Thoracic aorta (tissue), 2 donors: Measurements from ENCODE around the gene TPK1. TPM values are rescaled to one million over a fixed set of nuclear protein-coding genes. Genes with fewer than 3 reads are reported as not detected.

Experiments used
- ATAC-seq: fragments of 150-250 bp; one replicate; pipeline ENCODE4 v1.8.0; 2017; ENCODE audit warnings: low read depth; ENCODE audit not compliant: insufficient number of reproducible peaks, low FRiP score
- DNase-seq: peaks from one replicate; pipeline ENCODE4 v3.0.0-alpha.2; 2020; ENCODE audit warnings: low spot score
- H3K27ac ChIP-seq, 2 donors: fragments of 200-600 bp; sonication (generic); 1 replicate in 1 of 2; 2 replicates in 1 of 2; pipeline ENCODE4 v1.5.1; 2016; ENCODE audit warnings: mild to moderate bottlenecking in 2 of 2, moderate library complexity in 2 of 2
- H3K27me3 ChIP-seq: fragments of 200-600 bp; sonication (generic); replicated peaks from 2 replicates; pipeline ENCODE4 v1.6.0; 2016; ENCODE audit warnings: mild to moderate bottlenecking; ENCODE audit not compliant: insufficient read depth
- H3K36me3 ChIP-seq: fragments of 200-600 bp; sonication (generic); one replicate; pipeline ENCODE4 v1.5.1; 2016
- H3K4me1 ChIP-seq, 2 donors: fragments of 200-600 bp; sonication (generic); 1 replicate in 1 of 2; 2 replicates in 1 of 2; pipeline versions ENCODE4 v1.5.1 to v1.6.0; 2016; ENCODE audit warnings: low read depth in 2 of 2, mild to moderate bottlenecking in 1 of 2; ENCODE audit not compliant: control insufficient read depth in 1 of 2
- H3K4me3 ChIP-seq: fragments of 200-600 bp; sonication (generic); 2 replicates; pipeline ENCODE4 v1.5.1; 2016; ENCODE audit warnings: mild to moderate bottlenecking
- H3K9me3 ChIP-seq: fragments of 200-600 bp; sonication (generic); 2 replicates; pipeline ENCODE4 v1.5.1; 2016
- CTCF ChIP-seq: fragments of 200-600 bp; sonication (generic); IDR thresholded peaks from one replicate; pipeline ENCODE4 v1.5.1; 2019; ENCODE audit warnings: antibody characterized with exemption
- total RNA-seq, 2 donors: library from RNA; depleted of rRNA; stranded (reverse); fragments of >200 nt; gene quantifications; one replicate each; pipeline versions ENCODE4 v1.1.0 to v1.2.3, GENCODE V29; 2016

The TPK1 gene
- total RNA-seq, 2 donors from 2014 or later, result 13.3 to 21.2 TPM

- TF ChIP-seq CTCF, result no peak
- no peak overlapping the region for H3K4me3 ChIP-seq
- no peak for ATAC-seq
- no peaks in the 10 kb centered on the region for H3K36me3 ChIP-seq
- H3K9me3 ChIP-seq, result no peaks in the 10 kb centered on the region
- H3K27ac ChIP-seq, result no peak overlapping the region
- peaks cover 4 to 5% of the 10 kb centered on the region in 2 donors for H3K4me1 ChIP-seq
- DNase-seq, result no peak
- H3K27me3 ChIP-seq, result no peaks in the 10 kb centered on the region
Measured at GRCh38 chr7:144674550-144674949, 161.3 kb downstream of the TPK1 start.

- no peak overlapping the region for H3K4me3 ChIP-seq
- H3K36me3 ChIP-seq, result no peaks in the 10 kb centered on the region
- no peak overlapping the region for H3K27ac ChIP-seq
- no peak for TF ChIP-seq CTCF
- DNase-seq (no peak), ATAC-seq (no peak)
- H3K27me3 ChIP-seq, result no peaks in the 10 kb centered on the region
- peaks cover 4 to 5% of the 10 kb centered on the region in 2 donors for H3K4me1 ChIP-seq
- no peaks in the 10 kb centered on the region for H3K9me3 ChIP-seq
Measured at GRCh38 chr7:144672869-144673268, 163.0 kb downstream of the TPK1 start.

- H3K4me3 ChIP-seq, result no peak overlapping the region
- H3K27me3 ChIP-seq, result no peaks in the 10 kb centered on the region
- H3K9me3 ChIP-seq, result no peaks in the 10 kb centered on the region
- H3K27ac ChIP-seq, result no peak overlapping the region
- no peak for TF ChIP-seq CTCF
- no peak for ATAC-seq
- peaks cover 4 to 5% of the 10 kb centered on the region in 2 donors for H3K4me1 ChIP-seq
- no peaks in the 10 kb centered on the region for H3K36me3 ChIP-seq
- DNase-seq, result no peak
Measured at GRCh38 chr7:144671429-144671828, 164.4 kb downstream of the TPK1 start.

- ATAC-seq (no peak), DNase-seq (no peak)
- H3K4me3 ChIP-seq, result no peak overlapping the region
- no peaks in the 10 kb centered on the region for H3K36me3 ChIP-seq
- no peak overlapping the region for H3K27ac ChIP-seq
- no peaks in the 10 kb centered on the region for H3K27me3 ChIP-seq
- peak; percentile 38 for TF ChIP-seq CTCF
- no peaks in the 10 kb centered on the region for H3K9me3 ChIP-seq
- H3K4me1 ChIP-seq, result peaks cover 4 to 5% of the 10 kb centered on the region in 2 donors
Measured at GRCh38 chr7:144670218-144670617, 165.6 kb downstream of the TPK1 start.

- Histone ChIP-seq H3K9me3 (no peaks in the 10 kb centered on the region), H3K27ac (no peak overlapping the region), H3K4me3 (no peak overlapping the region), H3K36me3 (no peaks in the 10 kb centered on the region), H3K27me3 (no peaks in the 10 kb centered on the region), H3K4me1 (peaks cover 4 to 5% of the 10 kb centered on the region in 2 donors)
- TF ChIP-seq CTCF, result no peak
- DNase-seq (no peak), ATAC-seq (no peak)
Measured at GRCh38 chr7:144668503-144668902, 167.3 kb downstream of the TPK1 start.
